ENCODE data around the gene PCDHB1. TPM values are rescaled to one million over a fixed set of nuclear protein-coding genes. Genes with fewer than 3 reads are reported as not detected.

Gene PCDHB1
- total RNA-seq, 1 donor from 2014 or later, result not detected

DNA sequence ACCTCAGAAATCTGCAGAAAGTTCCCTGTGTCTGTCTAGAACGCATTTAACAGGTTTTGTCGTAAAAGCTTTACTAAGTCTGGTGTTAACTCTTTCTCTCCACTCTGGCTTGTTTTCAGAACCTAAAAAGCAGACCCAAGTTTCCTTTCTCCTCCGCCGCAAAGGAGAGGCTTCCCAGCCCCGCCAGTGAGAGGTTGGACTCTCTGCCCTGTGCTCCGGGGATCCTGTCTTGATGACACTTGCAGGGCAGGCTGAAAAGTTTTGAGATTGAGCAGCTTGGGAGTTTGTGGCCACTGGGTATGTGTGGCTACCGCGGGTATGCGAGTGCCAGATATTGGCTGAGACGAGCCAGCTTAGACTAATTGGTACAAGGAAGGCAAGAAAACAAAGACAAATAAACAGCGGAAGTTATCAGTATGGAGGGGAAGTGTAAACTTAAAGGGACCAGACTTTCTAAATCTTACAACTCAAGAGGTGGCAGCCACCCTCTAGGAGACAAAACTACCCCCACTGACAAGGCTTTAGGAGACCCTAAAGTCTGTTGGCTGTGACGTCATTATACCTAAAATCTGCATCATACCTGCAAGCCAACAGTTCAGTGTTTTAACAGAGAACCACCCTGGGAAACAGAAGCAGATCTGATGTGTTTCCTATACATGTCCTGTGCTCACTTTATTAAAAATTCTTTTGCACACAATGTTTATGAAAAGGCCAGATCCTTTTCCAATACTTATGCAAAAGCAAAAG is 41.0 kb upstream of the PCDHB1 start:
- H3K4me1 Mint-ChIP-seq (ENCODE audit: low read depth, unreplicated experiment), result no peaks in the 10 kb centered on the region
- H3K4me1 ChIP-seq (ENCODE audit: insufficient read depth, low read length), result no peaks in the 10 kb centered on the region

DNA sequence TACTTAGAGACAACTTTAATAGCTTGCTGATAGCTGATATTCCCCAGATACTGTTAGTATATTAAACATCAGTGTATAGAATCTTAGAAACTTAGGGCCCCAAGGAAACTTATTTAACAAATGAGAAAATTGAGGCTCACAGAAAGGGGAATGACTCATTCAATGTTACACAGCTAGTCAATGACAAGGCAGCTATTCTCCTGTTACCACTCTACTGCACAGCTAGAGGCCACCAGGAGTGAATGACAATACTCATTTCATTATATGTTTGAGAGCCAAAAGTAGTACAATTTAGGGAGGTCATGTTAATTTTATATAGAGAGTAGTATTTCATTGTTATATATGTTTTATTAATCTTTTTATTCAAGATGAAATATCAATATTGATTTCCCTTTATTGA is 33.2 kb upstream of the PCDHB1 start:
- no peak for TF ChIP-seq EZH2 (IDR thresholded peaks at IDR 0.05; ENCODE audit: insufficient read depth, low read length)
- TF ChIP-seq, protein P1, sequence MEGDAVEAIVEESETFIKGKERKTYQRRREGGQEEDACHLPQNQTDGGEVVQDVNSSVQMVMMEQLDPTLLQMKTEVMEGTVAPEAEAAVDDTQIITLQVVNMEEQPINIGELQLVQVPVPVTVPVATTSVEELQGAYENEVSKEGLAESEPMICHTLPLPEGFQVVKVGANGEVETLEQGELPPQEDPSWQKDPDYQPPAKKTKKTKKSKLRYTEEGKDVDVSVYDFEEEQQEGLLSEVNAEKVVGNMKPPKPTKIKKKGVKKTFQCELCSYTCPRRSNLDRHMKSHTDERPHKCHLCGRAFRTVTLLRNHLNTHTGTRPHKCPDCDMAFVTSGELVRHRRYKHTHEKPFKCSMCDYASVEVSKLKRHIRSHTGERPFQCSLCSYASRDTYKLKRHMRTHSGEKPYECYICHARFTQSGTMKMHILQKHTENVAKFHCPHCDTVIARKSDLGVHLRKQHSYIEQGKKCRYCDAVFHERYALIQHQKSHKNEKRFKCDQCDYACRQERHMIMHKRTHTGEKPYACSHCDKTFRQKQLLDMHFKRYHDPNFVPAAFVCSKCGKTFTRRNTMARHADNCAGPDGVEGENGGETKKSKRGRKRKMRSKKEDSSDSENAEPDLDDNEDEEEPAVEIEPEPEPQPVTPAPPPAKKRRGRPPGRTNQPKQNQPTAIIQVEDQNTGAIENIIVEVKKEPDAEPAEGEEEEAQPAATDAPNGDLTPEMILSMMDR (IDR thresholded peaks at IDR 0.05; ENCODE audit: insufficient read depth, low read depth, low read length), result no peak
- FAIRE-seq (no peak), DNase-seq (ENCODE audit: low read depth) (no peak)
- Histone ChIP-seq H3K36me3 (ENCODE audit: insufficient read depth, low read length) (no peaks in the 10 kb centered on the region), H3K4me3 (ENCODE audit: insufficient read depth, low read depth, low read length) (no peak overlapping the region), H3K79me2 (ENCODE audit: insufficient read depth, low read length) (no peaks in the 10 kb centered on the region), H2AFZ (ENCODE audit: low read depth, low read length) (no peak overlapping the region), H3K4me2 (ENCODE audit: low read length) (no peak overlapping the region), H3K9ac (ENCODE audit: low read length) (no peak overlapping the region), H3K4me1 (ENCODE audit: insufficient read depth, low read length) (no peaks in the 10 kb centered on the region), H3K27ac (ENCODE audit: low read depth, low read length) (no peak overlapping the region), H3K27me3 (ENCODE audit: insufficient read depth, low read length) (no peaks in the 10 kb centered on the region), H4K20me1 (ENCODE audit: insufficient read depth, low read length) (no peaks in the 10 kb centered on the region), H3K9me3 (ENCODE audit: insufficient read depth, low read depth, low read length) (no peaks in the 10 kb centered on the region)
- H3K36me3 Mint-ChIP-seq (ENCODE audit: low read depth, unreplicated experiment), result no peaks in the 10 kb centered on the region
- no peak overlapping the region for H3K27ac Mint-ChIP-seq (ENCODE audit: unreplicated experiment)
- no peaks in the 10 kb centered on the region for H3K27me3 Mint-ChIP-seq (ENCODE audit: low read depth, unreplicated experiment)
- H3K4me3 Mint-ChIP-seq (ENCODE audit: unreplicated experiment), result no peak overlapping the region
- H3K4me1 Mint-ChIP-seq (ENCODE audit: low read depth, unreplicated experiment), result no peaks in the 10 kb centered on the region
- H3K9me3 Mint-ChIP-seq (ENCODE audit: unreplicated experiment), result no peaks in the 10 kb centered on the region

More for the DNA sequence above, 41.0 kb upstream of the PCDHB1 start:
- FAIRE-seq (no peak), DNase-seq (ENCODE audit: low read depth) (no peak)
- Histone ChIP-seq H3K27me3 (ENCODE audit: insufficient read depth, low read length) (no peaks in the 10 kb centered on the region), H3K4me2 (ENCODE audit: low read length) (no peak overlapping the region), H3K9ac (ENCODE audit: low read length) (no peak overlapping the region), H3K27ac (ENCODE audit: low read depth, low read length) (no peak overlapping the region), H4K20me1 (ENCODE audit: insufficient read depth, low read length) (no peaks in the 10 kb centered on the region), H3K9me3 (ENCODE audit: insufficient read depth, low read depth, low read length) (no peaks in the 10 kb centered on the region), H3K79me2 (ENCODE audit: insufficient read depth, low read length) (no peaks in the 10 kb centered on the region), H3K4me3 (ENCODE audit: insufficient read depth, low read depth, low read length) (no peak overlapping the region), H3K36me3 (ENCODE audit: insufficient read depth, low read length) (no peaks in the 10 kb centered on the region), H2AFZ (ENCODE audit: low read depth, low read length) (no peak overlapping the region)
- Mint-ChIP-seq H3K4me3 (ENCODE audit: unreplicated experiment) (no peak overlapping the region), H3K36me3 (ENCODE audit: low read depth, unreplicated experiment) (peaks cover 7% of the 10 kb centered on the region), H3K27me3 (ENCODE audit: low read depth, unreplicated experiment) (no peaks in the 10 kb centered on the region), H3K9me3 (ENCODE audit: unreplicated experiment) (peaks cover 2% of the 10 kb centered on the region), H3K27ac (ENCODE audit: unreplicated experiment) (no peak overlapping the region)
- TF ChIP-seq, protein P1 (IDR thresholded peaks at IDR 0.05; ENCODE audit: insufficient read depth, low read depth, low read length), result no peak
- no peak for TF ChIP-seq EZH2 (IDR thresholded peaks at IDR 0.05; ENCODE audit: insufficient read depth, low read length)

DNA sequence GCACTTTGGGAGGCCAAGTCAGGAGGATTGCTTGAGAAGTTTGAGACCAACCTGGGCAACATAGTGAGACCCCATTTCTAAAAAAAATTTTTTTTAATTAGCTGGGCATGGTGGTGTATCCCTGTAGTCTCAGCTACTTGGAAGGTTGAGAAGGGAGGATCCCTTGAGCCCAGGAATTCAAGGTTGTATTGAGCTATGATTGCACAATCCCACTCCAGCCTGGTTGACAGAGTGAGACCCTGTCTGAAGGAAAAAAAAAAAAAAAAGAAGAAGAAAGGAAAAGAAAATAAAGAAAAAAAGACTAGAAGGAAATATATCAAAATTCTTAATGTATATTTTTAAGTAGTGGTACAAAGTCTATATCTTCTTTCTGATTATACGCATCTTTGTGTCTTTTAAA is 28.8 kb upstream of the PCDHB1 start:
- Mint-ChIP-seq H3K4me1 (ENCODE audit: low read depth, unreplicated experiment) (no peaks in the 10 kb centered on the region), H3K9me3 (ENCODE audit: unreplicated experiment) (no peaks in the 10 kb centered on the region), H3K27ac (ENCODE audit: unreplicated experiment) (no peak overlapping the region), H3K36me3 (ENCODE audit: low read depth, unreplicated experiment) (no peaks in the 10 kb centered on the region), H3K27me3 (ENCODE audit: low read depth, unreplicated experiment) (no peaks in the 10 kb centered on the region), H3K4me3 (ENCODE audit: unreplicated experiment) (no peak overlapping the region)
- H3K79me2 ChIP-seq (ENCODE audit: insufficient read depth, low read length), result no peaks in the 10 kb centered on the region
- H4K20me1 ChIP-seq (ENCODE audit: insufficient read depth, low read length), result no peaks in the 10 kb centered on the region
- TF ChIP-seq, protein P1 (IDR thresholded peaks at IDR 0.05; ENCODE audit: insufficient read depth, low read depth, low read length), result no peak
- TF ChIP-seq EZH2 (IDR thresholded peaks at IDR 0.05; ENCODE audit: insufficient read depth, low read length), result no peak
- no peak overlapping the region for H3K9ac ChIP-seq (ENCODE audit: low read length)
- H3K4me2 ChIP-seq (ENCODE audit: low read length), result no peak overlapping the region
- no peaks in the 10 kb centered on the region for H3K9me3 ChIP-seq (ENCODE audit: insufficient read depth, low read depth, low read length)
- H3K27me3 ChIP-seq (ENCODE audit: insufficient read depth, low read length), result no peaks in the 10 kb centered on the region
- H3K4me1 ChIP-seq (ENCODE audit: insufficient read depth, low read length), result no peaks in the 10 kb centered on the region
- DNase-seq (ENCODE audit: low read depth) (no peak), FAIRE-seq (no peak)
- H3K27ac ChIP-seq (ENCODE audit: low read depth, low read length), result no peak overlapping the region
- no peak overlapping the region for H3K4me3 ChIP-seq (ENCODE audit: insufficient read depth, low read depth, low read length)
- no peaks in the 10 kb centered on the region for H3K36me3 ChIP-seq (ENCODE audit: insufficient read depth, low read length)
- no peak overlapping the region for H2AFZ ChIP-seq (ENCODE audit: low read depth, low read length)

All from astrocyte (in vitro differentiated cells and primary cell).